GM12891 (cell line): ENCODE data around the gene NUP58.
A peak's percentile ranks its signal among the peaks of the same experiment; 100 is the strongest.

Experiments
- DNase-seq: peaks from one replicate; pipeline ENCODE4 v3.0.0; 2011; ENCODE audit warnings: low spot score; ENCODE audit not compliant: insufficient read length
- FAIRE-seq: peaks from 2 replicates; lab custom pipeline; 2011; peaks lifted over from hg19 to GRCh38; lab: Jason Lieb, UNC
- PAX5 ChIP-seq: IDR thresholded peaks from 2 replicates; pipeline ENCODE4 v1.6.1; 2011; ENCODE audit warnings: low read length, moderate library complexity, mild to moderate bottlenecking; ENCODE audit not compliant: insufficient read depth, severe bottlenecking
- POLR2A ChIP-seq: IDR thresholded peaks from 2 replicates; pipeline ENCODE4 v1.6.1; 2011; ENCODE audit warnings: low read depth, low read length, control low read depth
- POLR2AphosphoS5 ChIP-seq: IDR thresholded peaks from 2 replicates; pipeline ENCODE4 v1.6.1; 2011; ENCODE audit warnings: low read depth, low read length, control low read depth
- POU2F2 ChIP-seq: IDR thresholded peaks from 2 replicates; pipeline ENCODE4 v1.6.1; 2011; ENCODE audit warnings: low read depth, mild to moderate bottlenecking, control low read depth, low read length, moderate library complexity
- SPI1 ChIP-seq: IDR thresholded peaks from 2 replicates; pipeline ENCODE4 v1.6.1; 2011; ENCODE audit warnings: low read depth, low read length, control low read depth
- TAF1 ChIP-seq: IDR thresholded peaks from 2 replicates; pipeline ENCODE4 v1.6.1; 2011; ENCODE audit warnings: low read depth, low read length, control low read depth

The NUP58 gene

GRCh38 chr13:25372284-25373081 is 71.1 kb downstream of the NUP58 start:
- FAIRE-seq: no peak

GRCh38 chr13:25375727-25376358 is 74.4 kb downstream of the NUP58 start:
- no peak for TF ChIP-seq POLR2A
- TF ChIP-seq SPI1: no peak
- no peak for TF ChIP-seq TAF1
- TF ChIP-seq PAX5: no peak
- no peak for TF ChIP-seq POU2F2
- no peak for TF ChIP-seq POLR2AphosphoS5
- FAIRE-seq (no peak), DNase-seq (peak; percentile 37)

More at GRCh38 chr13:25372284-25373081, 71.1 kb downstream of the NUP58 start:
- no peak for DNase-seq
- TF ChIP-seq POLR2A: no peak
- no peak for TF ChIP-seq PAX5
- TF ChIP-seq POU2F2: no peak
- TF ChIP-seq SPI1: no peak
- no peak for TF ChIP-seq POLR2AphosphoS5

GRCh38 chr13:25377244-25377962 is 76.0 kb downstream of the NUP58 start:
- no peak for DNase-seq
- FAIRE-seq: no peak
- TF ChIP-seq PAX5 (no peak), POU2F2 (no peak), SPI1 (no peak), TAF1 (no peak), POLR2AphosphoS5 (no peak), POLR2A (no peak)

- no peak for TF ChIP-seq POLR2AphosphoS5
- no peak for TF ChIP-seq TAF1
- no peak for TF ChIP-seq POU2F2
- TF ChIP-seq POLR2A: no peak
- no peak for TF ChIP-seq SPI1
- no peak for TF ChIP-seq PAX5
- no peak for DNase-seq
- no peak for FAIRE-seq
Measured at GRCh38 chr13:25378528-25378927, 77.1 kb downstream of the NUP58 start.

- DNase-seq (no peak), FAIRE-seq (no peak)
- no peak for TF ChIP-seq POLR2AphosphoS5
- no peak for TF ChIP-seq POLR2A
- no peak for TF ChIP-seq PAX5
- TF ChIP-seq SPI1: no peak
- TF ChIP-seq POU2F2: no peak
- no peak for TF ChIP-seq TAF1
Measured at GRCh38 chr13:25379011-25379410, 77.6 kb downstream of the NUP58 start.

- DNase-seq (no peak), FAIRE-seq (no peak)
- TF ChIP-seq POU2F2 (no peak), PAX5 (no peak), SPI1 (no peak), POLR2AphosphoS5 (no peak), POLR2A (no peak), TAF1 (no peak)
Measured at GRCh38 chr13:25380082-25380481, 78.7 kb downstream of the NUP58 start.

- DNase-seq (no peak), FAIRE-seq (no peak)
Measured at GRCh38 chr13:25380741-25381324, 79.4 kb downstream of the NUP58 start.

GRCh38 chr13:25384758-25385410 is 83.5 kb downstream of the NUP58 start:
- no peak for DNase-seq
- TF ChIP-seq PAX5 (no peak), POLR2A (no peak), SPI1 (no peak), TAF1 (no peak), POLR2AphosphoS5 (no peak), POU2F2 (no peak)
- no peak for FAIRE-seq

More at GRCh38 chr13:25380741-25381324, 79.4 kb downstream of the NUP58 start:
- TF ChIP-seq POU2F2: no peak
- TF ChIP-seq TAF1: no peak
- no peak for TF ChIP-seq POLR2A
- no peak for TF ChIP-seq SPI1
- no peak for TF ChIP-seq POLR2AphosphoS5
- no peak for TF ChIP-seq PAX5
